Trophoblast cell (in vitro differentiated cells and primary cell): ENCODE measurements around the gene DISC1.

Experiments used
- DNase-seq, 2 donors: peaks; one replicate each; pipeline ENCODE4 v3.0.0-alpha.2; 2016
- H2AFZ ChIP-seq: 2 replicates; pipeline ENCODE4 v1.6.1; 2013; ENCODE audit warnings: low read length, moderate library complexity, mild to moderate bottlenecking; ENCODE audit not compliant: insufficient read depth, poor library complexity
- H2AK5ac ChIP-seq: 2 replicates; pipeline ENCODE4 v1.6.1; 2013; ENCODE audit warnings: mild to moderate bottlenecking, low read length
- H2BK120ac ChIP-seq: 2 replicates; pipeline ENCODE4 v1.6.1; 2013; ENCODE audit warnings: low read length, mild to moderate bottlenecking, moderate library complexity; ENCODE audit not compliant: insufficient read depth, poor library complexity
- H2BK12ac ChIP-seq: 2 replicates; pipeline ENCODE4 v1.6.1; 2013; ENCODE audit warnings: mild to moderate bottlenecking, low read length, moderate library complexity
- H2BK5ac ChIP-seq: 2 replicates; pipeline ENCODE4 v1.6.1; 2013; ENCODE audit warnings: low read length, low read depth, moderate library complexity, mild to moderate bottlenecking; ENCODE audit not compliant: poor library complexity
- H3K14ac ChIP-seq: 2 replicates; pipeline ENCODE4 v1.6.1; 2013; ENCODE audit warnings: mild to moderate bottlenecking, low read length
- H3K18ac ChIP-seq: 2 replicates; pipeline ENCODE4 v1.6.1; 2013; ENCODE audit warnings: mild to moderate bottlenecking, low read length
- H3K23ac ChIP-seq: 2 replicates; pipeline ENCODE4 v1.6.1; 2013; ENCODE audit warnings: low read length
- H3K27ac ChIP-seq: 2 replicates; pipeline ENCODE4 v1.5.1; 2013; ENCODE audit warnings: low read depth, mild to moderate bottlenecking, inconsistent platforms, low read length, moderate library complexity
- H3K27me3 ChIP-seq: 2 replicates; pipeline ENCODE4 v1.6.1; 2013; ENCODE audit warnings: inconsistent platforms, mild to moderate bottlenecking, low read length, moderate library complexity; ENCODE audit not compliant: insufficient read depth
- H3K36me3 ChIP-seq, 2 experiments: 1 replicate in 1 of 2; 2 replicates in 1 of 2; pipeline ENCODE4 v1.6.1; 2013; ENCODE audit warnings: low read length in 2 of 2, mild to moderate bottlenecking in 2 of 2, moderate library complexity in 1 of 2; ENCODE audit not compliant: insufficient read depth in 2 of 2, control insufficient read depth in 1 of 2
- H3K4ac ChIP-seq: 2 replicates; pipeline ENCODE4 v1.6.1; 2013; ENCODE audit warnings: low read depth, mild to moderate bottlenecking, low read length, moderate library complexity
- H3K4me1 ChIP-seq, 2 experiments: 1 replicate in 1 of 2; 2 replicates in 1 of 2; pipeline ENCODE4 v1.6.1; 2013; ENCODE audit warnings: low read length in 2 of 2, mild to moderate bottlenecking in 2 of 2, moderate library complexity in 1 of 2; ENCODE audit not compliant: insufficient read depth in 2 of 2, control insufficient read depth in 1 of 2
- H3K4me2 ChIP-seq: 2 replicates; pipeline ENCODE4 v1.6.1; 2013; ENCODE audit warnings: inconsistent platforms, mild to moderate bottlenecking, low read length, moderate library complexity
- H3K4me3 ChIP-seq: 2 replicates; pipeline ENCODE4 v1.5.1; 2013; ENCODE audit warnings: mild to moderate bottlenecking, low read depth, low read length, inconsistent platforms
- H3K79me1 ChIP-seq: one replicate; pipeline ENCODE4 v1.6.1; 2013; ENCODE audit warnings: low read length
- H3K79me2 ChIP-seq: 2 replicates; pipeline ENCODE4 v1.6.1; 2013; ENCODE audit warnings: low read length, mild to moderate bottlenecking; ENCODE audit not compliant: control insufficient read depth, insufficient read depth, poor library complexity
- H3K9ac ChIP-seq: 2 replicates; pipeline ENCODE4 v1.6.1; 2013; ENCODE audit warnings: mild to moderate bottlenecking, low read length
- H3K9me3 ChIP-seq: 2 replicates; pipeline ENCODE4 v1.6.1; 2013; ENCODE audit warnings: low read depth, mild to moderate bottlenecking, control low read depth, inconsistent platforms, low read length; ENCODE audit not compliant: insufficient read depth
- H4K12ac ChIP-seq: 2 replicates; pipeline ENCODE4 v1.6.1; 2013; ENCODE audit warnings: low read depth, mild to moderate bottlenecking, low read length, moderate library complexity
- H4K8ac ChIP-seq: 2 replicates; pipeline ENCODE4 v1.6.1; 2013; ENCODE audit warnings: low read depth, mild to moderate bottlenecking, low read length, moderate library complexity
- H4K91ac ChIP-seq: one replicate; pipeline ENCODE4 v1.6.1; 2013; ENCODE audit warnings: low read depth, mild to moderate bottlenecking, low read length, moderate library complexity
- WGBS: extraction: QIAGEN DNeasy Blood & Tissue Kit; methylation state at CpG from one replicate; pipeline ENCODE4 v1.1.7; 2013; ENCODE audit warnings: missing lambda C conversion rate; ENCODE audit not compliant: insufficient read length, insufficient coverage; ENCODE audit errors: extremely low coverage; 5-methylcytosine and 5-hydroxymethylcytosine counted together

The DISC1 gene

GRCh38 chr1:231929311-231929710 lies 302.7 kb downstream of the DISC1 start:
- H3K4me2 ChIP-seq = no peak overlapping the region
- H3K36me3 ChIP-seq = no peaks in the 10 kb centered on the region
- H2AFZ ChIP-seq = no peak overlapping the region
- no peak for DNase-seq
- H3K14ac ChIP-seq = no peak overlapping the region
- H2BK5ac ChIP-seq = no peak overlapping the region
- H3K23ac ChIP-seq = no peak overlapping the region
- no peak overlapping the region for H3K4ac ChIP-seq
- H3K27me3 ChIP-seq = no peaks in the 10 kb centered on the region
- H3K79me2 ChIP-seq = no peaks in the 10 kb centered on the region
- H3K79me1 ChIP-seq = no peaks in the 10 kb centered on the region
- WGBS = no CpG with 5 or more reads among the region's 8 CpGs
- no peaks in the 10 kb centered on the region for H3K9me3 ChIP-seq
- H3K4me1 ChIP-seq = peaks cover 2% of the 10 kb centered on the region in 2 experiments
- H3K27ac ChIP-seq = no peak overlapping the region
- H2BK120ac ChIP-seq = no peak overlapping the region
- no peak overlapping the region for H4K8ac ChIP-seq
- no peak overlapping the region for H4K12ac ChIP-seq
- no peak overlapping the region for H2BK12ac ChIP-seq
- no peak overlapping the region for H2AK5ac ChIP-seq
- H3K9ac ChIP-seq = no peak overlapping the region
- H4K91ac ChIP-seq = no peak overlapping the region
- H3K4me3 ChIP-seq = no peak overlapping the region
- no peak overlapping the region for H3K18ac ChIP-seq

- H3K9ac ChIP-seq = no peak overlapping the region
- WGBS = no CpG with 5 or more reads among the region's 7 CpGs
Measured at GRCh38 chr1:231930257-231930947, 303.8 kb downstream of the DISC1 start.

GRCh38 chr1:231931146-231931545 lies 304.6 kb downstream of the DISC1 start:
- no peak overlapping the region for H2BK12ac ChIP-seq
- no peaks in the 10 kb centered on the region for H3K36me3 ChIP-seq
- H2AFZ ChIP-seq = no peak overlapping the region
- H2BK120ac ChIP-seq = no peak overlapping the region
- H3K4ac ChIP-seq = no peak overlapping the region
- no peak overlapping the region for H4K8ac ChIP-seq
- no peak overlapping the region for H3K14ac ChIP-seq
- H3K23ac ChIP-seq = no peak overlapping the region
- no peaks in the 10 kb centered on the region for H3K79me1 ChIP-seq
- H3K9ac ChIP-seq = no peak overlapping the region
- no peak for DNase-seq
- no peak overlapping the region for H4K91ac ChIP-seq
- no peak overlapping the region for H2AK5ac ChIP-seq
- no peak overlapping the region for H3K18ac ChIP-seq
- H3K4me3 ChIP-seq = no peak overlapping the region
- peaks cover 2% of the 10 kb centered on the region in 2 experiments for H3K4me1 ChIP-seq
- no peak overlapping the region for H2BK5ac ChIP-seq
- no CpG with 5 or more reads among the region's 4 CpGs for WGBS
- no peak overlapping the region for H4K12ac ChIP-seq
- H3K79me2 ChIP-seq = no peaks in the 10 kb centered on the region
- H3K9me3 ChIP-seq = no peaks in the 10 kb centered on the region
- H3K27me3 ChIP-seq = no peaks in the 10 kb centered on the region
- no peak overlapping the region for H3K4me2 ChIP-seq
- no peak overlapping the region for H3K27ac ChIP-seq

More at GRCh38 chr1:231930257-231930947, 303.8 kb downstream of the DISC1 start:
- H2AK5ac ChIP-seq = no peak overlapping the region
- no peak overlapping the region for H3K23ac ChIP-seq
- no peak overlapping the region for H4K91ac ChIP-seq
- H3K27me3 ChIP-seq = no peaks in the 10 kb centered on the region
- no peak overlapping the region for H2AFZ ChIP-seq
- no peak overlapping the region for H4K12ac ChIP-seq
- no peak overlapping the region for H3K14ac ChIP-seq
- H3K4me3 ChIP-seq = no peak overlapping the region
- no peak overlapping the region for H2BK5ac ChIP-seq
- H3K4ac ChIP-seq = no peak overlapping the region
- no peak overlapping the region for H4K8ac ChIP-seq
- no peak overlapping the region for H3K18ac ChIP-seq
- no peak overlapping the region for H3K27ac ChIP-seq
- DNase-seq = no peak
- H3K9me3 ChIP-seq = no peaks in the 10 kb centered on the region
- H3K4me2 ChIP-seq = no peak overlapping the region
- H3K4me1 ChIP-seq = peaks cover 2% of the 10 kb centered on the region in 2 experiments
- no peaks in the 10 kb centered on the region for H3K36me3 ChIP-seq
- no peaks in the 10 kb centered on the region for H3K79me1 ChIP-seq
- H2BK120ac ChIP-seq = no peak overlapping the region
- no peak overlapping the region for H2BK12ac ChIP-seq
- H3K79me2 ChIP-seq = no peaks in the 10 kb centered on the region

- H3K4ac ChIP-seq = no peak overlapping the region
- H3K4me1 ChIP-seq = peaks cover 2% of the 10 kb centered on the region in 2 experiments
- H2BK5ac ChIP-seq = no peak overlapping the region
- H3K18ac ChIP-seq = no peak overlapping the region
- H3K79me1 ChIP-seq = no peaks in the 10 kb centered on the region
- no peak overlapping the region for H3K14ac ChIP-seq
- H3K4me3 ChIP-seq = no peak overlapping the region
- H2BK120ac ChIP-seq = no peak overlapping the region
- no peaks in the 10 kb centered on the region for H3K79me2 ChIP-seq
- no peak overlapping the region for H4K91ac ChIP-seq
- no peak overlapping the region for H2AK5ac ChIP-seq
- no peak overlapping the region for H3K9ac ChIP-seq
- H4K12ac ChIP-seq = no peak overlapping the region
- H3K27ac ChIP-seq = no peak overlapping the region
- H3K27me3 ChIP-seq = no peaks in the 10 kb centered on the region
- no peak overlapping the region for H2AFZ ChIP-seq
- H3K36me3 ChIP-seq = no peaks in the 10 kb centered on the region
- H4K8ac ChIP-seq = no peak overlapping the region
- no CpG with 5 or more reads among the region's 4 CpGs for WGBS
- DNase-seq = peak in 1 of 2 donors; percentile 44
- no peak overlapping the region for H3K23ac ChIP-seq
- H2BK12ac ChIP-seq = no peak overlapping the region
- H3K4me2 ChIP-seq = no peak overlapping the region
- no peaks in the 10 kb centered on the region for H3K9me3 ChIP-seq
Measured at GRCh38 chr1:231931846-231932454, 305.4 kb downstream of the DISC1 start.
